GM12874 (cell line): ENCODE data around the gene SGSH.

Experiments used
- TF ChIP-seq, protein P1 (sequence below): IDR thresholded peaks from 2 replicates; pipeline ENCODE4 v1.5.1; 2011; ENCODE audit warnings: low read depth, mild to moderate bottlenecking, control low read depth, low read length, moderate library complexity; ENCODE audit not compliant: insufficient read depth

The SGSH gene

DNA sequence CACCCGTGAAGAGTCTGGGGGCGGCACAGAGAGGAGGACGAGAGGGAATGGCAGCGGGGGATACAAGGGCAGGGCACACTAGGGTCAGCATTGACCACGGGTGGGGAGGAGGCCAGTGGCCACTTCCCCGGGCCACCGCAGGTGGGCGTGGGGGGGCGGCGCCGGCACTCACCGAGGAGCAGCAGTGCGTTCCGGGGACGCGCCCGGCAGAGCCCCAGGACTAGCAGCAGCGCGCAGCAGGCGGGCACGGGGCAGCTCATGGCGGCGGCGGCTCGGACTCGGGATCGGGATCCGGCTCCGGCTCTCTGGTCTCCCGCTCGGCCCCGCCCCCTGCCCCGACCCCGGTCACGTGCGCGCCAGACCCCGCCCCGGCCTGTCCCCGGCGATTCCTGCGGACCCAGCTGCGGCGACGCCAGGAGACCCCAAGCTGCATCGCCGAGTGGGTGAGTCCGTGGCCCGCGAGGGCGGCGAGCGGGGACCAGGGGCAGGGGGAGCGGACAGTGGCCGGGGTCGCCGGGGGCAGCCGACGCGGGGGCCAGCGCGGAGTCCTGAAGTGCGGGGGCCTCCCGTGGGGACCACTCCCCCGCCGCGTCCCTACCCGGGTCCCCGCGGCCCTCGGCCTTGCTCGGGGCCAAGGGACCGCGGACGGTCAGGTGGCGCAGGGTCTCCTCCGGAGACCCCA, at the start of gene SGSH, which contains the start of gene SLC26A11:
Gene SGSH, minus strand, starts transcription at position 280 of the 682 bp plus-strand sequence. Its CDS starts 20 bp downstream, at position 260.
Gene SLC26A11, plus strand, starts transcription at position 374 of the 682 bp plus-strand sequence. CDS start 1,134 bp downstream, outside the sequence.
- TF ChIP-seq, protein P1, sequence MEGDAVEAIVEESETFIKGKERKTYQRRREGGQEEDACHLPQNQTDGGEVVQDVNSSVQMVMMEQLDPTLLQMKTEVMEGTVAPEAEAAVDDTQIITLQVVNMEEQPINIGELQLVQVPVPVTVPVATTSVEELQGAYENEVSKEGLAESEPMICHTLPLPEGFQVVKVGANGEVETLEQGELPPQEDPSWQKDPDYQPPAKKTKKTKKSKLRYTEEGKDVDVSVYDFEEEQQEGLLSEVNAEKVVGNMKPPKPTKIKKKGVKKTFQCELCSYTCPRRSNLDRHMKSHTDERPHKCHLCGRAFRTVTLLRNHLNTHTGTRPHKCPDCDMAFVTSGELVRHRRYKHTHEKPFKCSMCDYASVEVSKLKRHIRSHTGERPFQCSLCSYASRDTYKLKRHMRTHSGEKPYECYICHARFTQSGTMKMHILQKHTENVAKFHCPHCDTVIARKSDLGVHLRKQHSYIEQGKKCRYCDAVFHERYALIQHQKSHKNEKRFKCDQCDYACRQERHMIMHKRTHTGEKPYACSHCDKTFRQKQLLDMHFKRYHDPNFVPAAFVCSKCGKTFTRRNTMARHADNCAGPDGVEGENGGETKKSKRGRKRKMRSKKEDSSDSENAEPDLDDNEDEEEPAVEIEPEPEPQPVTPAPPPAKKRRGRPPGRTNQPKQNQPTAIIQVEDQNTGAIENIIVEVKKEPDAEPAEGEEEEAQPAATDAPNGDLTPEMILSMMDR: 0 out of 2 replicates have a peak, but pooled peaks have one; percentile 11

DNA sequence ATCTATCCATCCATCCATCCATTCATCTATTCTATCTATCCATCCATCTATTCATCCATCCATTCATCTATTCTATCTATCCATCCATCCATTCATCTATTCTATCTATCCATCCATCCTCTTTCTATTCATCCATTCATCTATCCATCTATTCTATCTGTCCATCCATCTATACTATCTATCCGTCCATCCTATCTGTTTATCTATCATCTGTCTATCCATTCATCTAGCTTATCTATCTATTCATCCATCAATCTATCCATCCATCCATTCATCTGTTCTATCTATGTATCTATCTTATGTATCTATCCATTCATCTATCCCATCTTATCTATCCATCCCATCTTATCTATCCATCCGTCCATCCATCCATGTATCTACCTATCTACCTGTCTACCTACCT, 49.3 kb upstream of the SGSH start:
- TF ChIP-seq, protein P1: no peak

DNA sequence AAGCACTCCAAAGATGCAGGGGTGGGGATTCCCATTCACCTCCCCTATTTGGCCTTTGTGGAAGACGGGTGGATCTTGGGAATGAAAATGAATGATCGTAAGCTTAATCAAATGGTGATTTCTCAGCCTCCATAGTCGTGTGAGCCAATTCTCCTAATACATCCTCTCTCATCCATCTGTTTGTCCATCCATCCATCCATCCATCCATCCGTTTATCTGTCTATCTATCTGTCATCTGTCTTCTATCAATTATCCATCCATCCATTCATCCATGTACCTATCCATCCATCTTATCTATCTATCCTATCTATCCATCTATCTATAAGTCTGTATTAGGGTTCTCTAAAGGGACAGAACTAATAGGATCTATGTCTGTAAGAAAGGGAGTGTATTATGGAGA, 48.3 kb upstream of the SGSH start:
- TF ChIP-seq, protein P1: no peak

DNA sequence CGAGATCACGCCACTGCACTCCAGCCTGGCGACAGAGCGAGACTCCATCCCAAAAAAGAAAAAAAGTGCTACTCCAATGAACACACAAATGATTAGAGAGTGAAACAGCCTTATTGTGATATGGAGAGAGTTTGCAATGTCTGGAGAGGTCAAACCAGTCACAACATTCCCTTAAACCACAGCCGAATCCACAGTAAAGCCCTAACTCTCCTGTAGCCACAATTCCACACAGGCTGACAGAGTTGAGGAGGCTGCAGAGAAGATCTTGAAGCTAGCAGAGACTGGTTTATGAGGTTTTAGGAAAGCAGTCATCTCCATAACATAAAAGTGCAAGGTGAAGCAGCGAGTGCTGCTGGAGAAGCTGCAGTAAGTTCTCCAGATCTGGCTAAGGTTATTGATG, 47.3 kb upstream of the SGSH start:
- TF ChIP-seq, protein P1: no peak

DNA sequence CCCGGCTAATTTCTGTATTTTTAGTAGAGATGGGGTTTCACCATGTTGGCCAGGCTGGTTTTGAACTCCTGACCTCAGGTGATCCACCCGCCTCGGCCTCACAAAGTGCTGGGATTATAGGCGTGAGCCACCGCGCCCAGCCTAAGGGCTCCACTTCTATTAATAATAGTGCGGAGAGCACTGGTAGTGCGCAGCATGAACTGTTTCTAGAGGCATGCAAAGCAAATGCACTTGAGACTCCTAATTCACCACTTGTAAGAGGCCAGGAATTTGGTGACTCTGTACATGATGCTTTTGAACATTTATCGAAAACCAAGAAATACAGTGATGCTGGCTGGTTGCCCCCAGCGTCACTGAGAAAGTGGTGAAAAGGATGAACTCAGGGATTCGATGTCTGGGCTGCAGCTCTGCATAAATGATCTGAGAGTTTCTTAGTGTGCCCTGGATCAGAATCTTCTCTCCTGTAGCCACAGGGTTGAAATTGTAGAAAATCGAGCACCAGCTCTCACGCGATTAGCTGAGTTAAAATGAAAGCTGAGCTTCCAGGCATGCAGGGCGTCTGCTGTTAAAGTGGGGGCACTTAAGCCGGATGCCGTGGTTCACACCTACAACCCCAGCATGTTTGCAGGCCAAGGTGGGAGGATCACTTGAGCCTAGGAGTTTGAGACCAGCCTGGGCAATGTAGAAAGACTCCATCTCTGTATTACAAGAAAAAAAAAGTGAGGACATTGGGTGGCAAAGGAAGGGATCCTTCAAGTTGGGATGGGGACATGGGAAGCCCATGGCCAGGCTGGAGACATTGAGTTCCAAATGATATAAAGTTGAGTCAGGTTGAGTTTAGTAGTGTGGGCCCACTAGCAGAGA, 45.3 kb upstream of the SGSH start:
- TF ChIP-seq, protein P1: no peak

DNA sequence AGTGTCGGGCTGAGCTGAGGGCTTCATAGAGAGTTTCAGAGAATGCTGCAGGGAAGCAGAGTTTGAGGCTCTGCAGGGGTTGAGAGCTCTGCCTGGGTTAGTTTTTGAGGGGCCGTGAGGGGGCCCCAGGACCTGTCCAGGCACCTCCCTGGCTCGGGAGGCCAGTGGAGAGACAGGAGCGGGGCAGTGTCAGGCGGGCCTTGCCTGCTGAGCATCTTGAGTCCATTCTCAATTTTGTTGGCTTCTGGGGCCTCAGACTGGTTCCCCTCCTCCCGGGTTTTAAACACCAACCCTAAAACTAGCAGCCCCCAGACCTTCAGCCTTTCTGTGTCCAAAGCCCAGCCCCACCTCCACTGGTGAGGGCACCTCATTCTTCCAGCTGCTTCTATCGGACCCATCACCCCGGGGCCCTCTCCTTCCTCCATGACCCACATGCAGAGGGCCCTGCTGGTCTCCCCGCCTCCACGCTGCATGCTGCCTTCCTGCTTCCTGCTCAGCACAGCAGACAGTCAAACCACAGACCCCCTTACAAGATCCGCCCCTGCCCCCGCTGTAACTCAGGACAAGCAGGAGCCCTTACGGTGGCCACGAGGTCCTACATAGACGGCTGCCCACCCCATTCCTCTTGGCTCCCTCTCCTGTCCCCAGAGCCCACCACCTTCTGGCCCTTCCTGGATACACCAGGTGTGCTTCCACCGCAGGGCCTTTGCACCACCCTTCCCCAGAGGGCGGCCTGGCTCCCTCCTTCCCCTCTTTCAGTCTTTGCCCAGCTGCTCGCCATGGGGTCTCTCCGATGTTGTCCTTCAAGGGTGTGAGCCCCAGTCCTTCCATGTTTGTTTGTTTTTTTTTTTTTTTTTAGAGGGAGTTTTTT, 44.3 kb upstream of the SGSH start:
- TF ChIP-seq, protein P1: no peak
